ENCODE data around the gene TNFAIP8L1.

TNFAIP8L1 gene

GRCh38 chr19:4682417-4683200, 43.3 kb downstream of the TNFAIP8L1 start:
- no peak for DNase-seq

GRCh38 chr19:4684312-4685095, 45.2 kb downstream of the TNFAIP8L1 start:
- no peak for DNase-seq

GRCh38 chr19:4686700-4687099, 47.4 kb downstream of the TNFAIP8L1 start:
- no peak for DNase-seq

GRCh38 chr19:4687396-4687795, 48.1 kb downstream of the TNFAIP8L1 start:
- no peak for DNase-seq

GRCh38 chr19:4688587-4688986, 49.3 kb downstream of the TNFAIP8L1 start:
- no peak for DNase-seq

- no peak for DNase-seq
Observed at GRCh38 chr19:4689403-4689802, 50.1 kb downstream of the TNFAIP8L1 start.

GRCh38 chr19:4690361-4690760, 51.0 kb downstream of the TNFAIP8L1 start:
- DNase-seq, result no peak

GRCh38 chr19:4691373-4691772, 52.1 kb downstream of the TNFAIP8L1 start:
- no peak for DNase-seq

- DNase-seq, result no peak
Observed at GRCh38 chr19:4692251-4693077, 53.1 kb downstream of the TNFAIP8L1 start.

- no peak for DNase-seq
Observed at GRCh38 chr19:4693078-4693350, 53.7 kb downstream of the TNFAIP8L1 start.

GRCh38 chr19:4693471-4694121, 54.3 kb downstream of the TNFAIP8L1 start:
- DNase-seq, result no peak

- DNase-seq, result no peak
Observed at GRCh38 chr19:4694211-4694987, 55.1 kb downstream of the TNFAIP8L1 start.

- DNase-seq, result no peak
Observed at GRCh38 chr19:4695224-4695731, 56.0 kb downstream of the TNFAIP8L1 start.

GRCh38 chr19:4697304-4697703, 58.0 kb downstream of the TNFAIP8L1 start:
- DNase-seq, result no peak

- no peak for DNase-seq
Observed at GRCh38 chr19:4699826-4700692, 60.7 kb downstream of the TNFAIP8L1 start.

GRCh38 chr19:4700693-4700970, 61.3 kb downstream of the TNFAIP8L1 start:
- no peak for DNase-seq

- DNase-seq, result no peak
Observed at GRCh38 chr19:4701557-4701956, 62.2 kb downstream of the TNFAIP8L1 start.

GRCh38 chr19:4702764-4703163, 63.4 kb downstream of the TNFAIP8L1 start:
- no peak for DNase-seq

- DNase-seq, result no peak
Observed at GRCh38 chr19:4703671-4704316, 64.5 kb downstream of the TNFAIP8L1 start.

GRCh38 chr19:4704317-4704673, 65.0 kb downstream of the TNFAIP8L1 start:
- DNase-seq, result no peak
